ENCODE results near the gene HOXA6. TPM values are rescaled to one million over a fixed set of nuclear protein-coding genes. Genes with fewer than 3 reads are reported as not detected.

The HOXA6 gene
- total RNA-seq, 1 donor from 2014 or later = not detected

DNA sequence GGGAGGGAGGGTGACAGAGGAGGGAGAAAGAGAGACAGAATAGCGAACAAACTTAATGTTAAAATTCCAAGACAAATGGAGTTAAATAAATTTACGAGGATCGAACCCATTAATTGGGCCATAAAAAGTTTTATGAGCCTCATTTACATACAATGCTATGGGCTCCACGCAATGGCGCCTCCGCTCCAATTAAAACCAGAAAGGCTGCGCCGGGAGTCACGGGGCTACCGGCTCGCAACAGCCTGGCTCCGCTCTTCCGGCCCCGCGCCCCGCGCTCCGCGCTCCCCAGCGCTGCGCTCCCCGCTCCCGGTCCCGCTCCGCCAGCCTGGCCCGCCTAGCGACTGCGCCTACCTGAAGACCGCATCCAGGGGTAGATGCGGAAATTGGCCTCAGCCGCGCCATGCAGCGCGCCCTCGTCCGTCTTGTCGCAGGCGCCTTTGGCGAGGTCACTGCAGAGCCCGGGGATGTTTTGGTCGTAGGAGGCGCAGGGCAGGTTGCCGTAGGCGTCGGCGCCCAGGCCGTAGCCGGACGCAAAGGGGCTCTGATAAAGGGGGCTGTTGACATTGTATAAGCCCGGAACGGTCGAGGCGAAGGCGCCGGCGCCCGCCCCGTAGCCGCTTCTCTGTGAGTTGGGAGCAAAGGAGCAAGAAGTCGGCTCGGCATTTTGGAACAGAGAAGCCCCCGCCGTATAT lies 8.4 kb upstream of the HOXA6 start:
- Mint-ChIP-seq H3K4me3 (ENCODE audit: unreplicated experiment) (peak overlapping the region; percentile 88), H3K27ac (ENCODE audit: unreplicated experiment) (peak overlapping the region; percentile 38), H3K36me3 (ENCODE audit: unreplicated experiment) (peaks cover 15% of the 10 kb centered on the region), H3K27me3 (ENCODE audit: unreplicated experiment) (peaks cover 58% of the 10 kb centered on the region), H3K9me3 (ENCODE audit: unreplicated experiment) (peaks cover 20% of the 10 kb centered on the region), H3K4me1 (ENCODE audit: low read depth, unreplicated experiment) (peaks cover 2% of the 10 kb centered on the region)
- TF ChIP-seq, protein P1, sequence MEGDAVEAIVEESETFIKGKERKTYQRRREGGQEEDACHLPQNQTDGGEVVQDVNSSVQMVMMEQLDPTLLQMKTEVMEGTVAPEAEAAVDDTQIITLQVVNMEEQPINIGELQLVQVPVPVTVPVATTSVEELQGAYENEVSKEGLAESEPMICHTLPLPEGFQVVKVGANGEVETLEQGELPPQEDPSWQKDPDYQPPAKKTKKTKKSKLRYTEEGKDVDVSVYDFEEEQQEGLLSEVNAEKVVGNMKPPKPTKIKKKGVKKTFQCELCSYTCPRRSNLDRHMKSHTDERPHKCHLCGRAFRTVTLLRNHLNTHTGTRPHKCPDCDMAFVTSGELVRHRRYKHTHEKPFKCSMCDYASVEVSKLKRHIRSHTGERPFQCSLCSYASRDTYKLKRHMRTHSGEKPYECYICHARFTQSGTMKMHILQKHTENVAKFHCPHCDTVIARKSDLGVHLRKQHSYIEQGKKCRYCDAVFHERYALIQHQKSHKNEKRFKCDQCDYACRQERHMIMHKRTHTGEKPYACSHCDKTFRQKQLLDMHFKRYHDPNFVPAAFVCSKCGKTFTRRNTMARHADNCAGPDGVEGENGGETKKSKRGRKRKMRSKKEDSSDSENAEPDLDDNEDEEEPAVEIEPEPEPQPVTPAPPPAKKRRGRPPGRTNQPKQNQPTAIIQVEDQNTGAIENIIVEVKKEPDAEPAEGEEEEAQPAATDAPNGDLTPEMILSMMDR (IDR thresholded peaks at IDR 0.05; ENCODE audit: partially characterized antibody, unreplicated experiment) = no peak
- DNase-seq = no peak

DNA sequence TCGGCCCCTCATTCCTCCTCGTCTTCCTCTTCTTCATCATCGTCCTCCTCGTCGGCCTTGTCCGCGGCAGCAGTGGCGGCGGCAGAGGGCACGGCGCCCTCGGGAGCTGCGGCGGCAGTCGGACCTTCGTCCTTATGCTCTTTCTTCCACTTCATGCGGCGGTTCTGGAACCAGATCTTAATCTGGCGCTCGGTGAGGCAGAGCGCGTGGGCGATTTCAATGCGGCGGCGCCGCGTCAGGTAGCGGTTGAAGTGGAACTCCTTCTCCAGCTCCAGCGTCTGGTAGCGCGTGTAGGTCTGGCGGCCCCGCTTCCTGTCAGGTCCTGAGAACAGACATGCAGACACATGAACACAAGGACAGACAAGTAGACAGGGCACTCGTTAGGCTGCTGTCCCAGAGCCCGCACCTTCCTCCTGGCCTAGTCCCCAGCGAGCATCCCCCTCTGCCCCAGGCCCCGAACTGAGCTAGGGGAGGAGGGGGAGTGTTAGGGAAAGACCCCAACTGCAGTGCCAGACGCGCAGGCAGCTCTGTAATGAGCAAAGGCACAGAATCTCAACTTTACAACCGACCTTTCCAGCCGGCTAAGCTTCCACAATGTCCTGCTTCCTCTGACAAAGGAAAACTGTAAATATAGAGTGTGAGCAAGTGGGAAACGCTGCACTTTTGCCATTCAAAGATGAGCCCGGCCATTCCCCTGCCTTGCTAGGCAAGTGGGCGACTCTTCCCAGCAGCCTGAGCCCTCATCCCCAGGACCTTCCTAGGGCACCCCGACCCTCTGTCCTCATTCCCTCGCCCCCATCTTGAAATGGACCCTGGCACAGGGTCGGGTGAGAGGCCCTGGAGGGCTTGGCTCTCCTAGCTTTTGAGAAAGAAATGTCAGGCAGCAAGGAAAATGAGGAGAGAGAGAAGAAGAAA lies 7.6 kb upstream of the HOXA6 start:
- Mint-ChIP-seq H3K9me3 (ENCODE audit: unreplicated experiment) (peaks cover 20% of the 10 kb centered on the region), H3K4me3 (ENCODE audit: unreplicated experiment) (peak overlapping the region; percentile 61), H3K27me3 (ENCODE audit: unreplicated experiment) (peaks cover 64% of the 10 kb centered on the region), H3K4me1 (ENCODE audit: low read depth, unreplicated experiment) (peaks cover 2% of the 10 kb centered on the region), H3K36me3 (ENCODE audit: unreplicated experiment) (peaks cover 15% of the 10 kb centered on the region), H3K27ac (ENCODE audit: unreplicated experiment) (peak overlapping the region; percentile 38)
- DNase-seq = no peak
- TF ChIP-seq, protein P1 (IDR thresholded peaks at IDR 0.05; ENCODE audit: partially characterized antibody, unreplicated experiment) = no peak

DNA sequence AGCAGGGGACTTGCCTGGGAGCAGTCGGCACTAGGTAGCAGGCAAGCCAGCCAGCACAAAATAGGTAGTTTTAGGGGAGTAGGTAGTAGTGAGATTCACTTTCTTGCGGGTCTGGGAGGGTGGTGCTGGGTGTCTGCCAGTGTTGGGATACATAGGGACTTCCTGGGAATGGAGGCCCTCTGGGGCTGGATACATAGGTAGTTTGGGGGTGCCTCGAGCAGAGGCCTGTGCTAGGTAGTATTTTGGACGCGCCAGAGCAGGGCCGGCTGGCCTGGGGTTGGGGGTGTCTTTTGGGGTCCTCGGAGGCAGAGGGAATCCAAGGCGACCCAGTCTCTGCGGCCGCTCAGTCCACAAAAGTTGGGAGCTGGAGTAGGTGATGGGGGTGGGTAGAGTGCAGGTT lies 6.8 kb upstream of the HOXA6 start:
- DNase-seq = no peak
- Mint-ChIP-seq H3K9me3 (ENCODE audit: unreplicated experiment) (peaks cover 18% of the 10 kb centered on the region), H3K27ac (ENCODE audit: unreplicated experiment) (no peak overlapping the region), H3K4me1 (ENCODE audit: low read depth, unreplicated experiment) (peaks cover 2% of the 10 kb centered on the region), H3K27me3 (ENCODE audit: unreplicated experiment) (peaks cover 63% of the 10 kb centered on the region), H3K4me3 (ENCODE audit: unreplicated experiment) (no peak overlapping the region), H3K36me3 (ENCODE audit: unreplicated experiment) (peaks cover 9% of the 10 kb centered on the region)
- TF ChIP-seq, protein P1 (IDR thresholded peaks at IDR 0.05; ENCODE audit: partially characterized antibody, unreplicated experiment) = no peak

DNA sequence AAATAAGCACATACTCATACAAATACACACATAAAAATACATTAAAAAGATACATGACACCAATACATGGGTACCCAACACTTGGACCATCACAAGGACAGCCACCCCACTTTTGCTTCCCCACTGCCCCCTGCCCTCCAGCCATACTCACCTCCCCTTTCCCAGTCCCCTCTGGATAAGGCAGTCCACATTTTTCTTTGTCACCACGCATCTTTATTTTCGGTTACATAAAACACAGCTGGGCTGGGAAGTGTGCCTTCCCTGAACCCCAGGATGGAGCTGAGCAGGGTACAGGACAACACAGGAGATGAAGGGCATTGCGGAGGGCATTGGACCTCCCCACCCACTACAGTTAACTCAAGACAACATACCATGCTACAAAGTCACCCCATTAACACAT lies 6.0 kb upstream of the HOXA6 start:
- peaks cover 9% of the 10 kb centered on the region for H3K36me3 Mint-ChIP-seq (ENCODE audit: unreplicated experiment)
- H3K4me3 Mint-ChIP-seq (ENCODE audit: unreplicated experiment) = peak overlapping the region; percentile 23
- DNase-seq = no peak
- TF ChIP-seq, protein P1 (IDR thresholded peaks at IDR 0.05; ENCODE audit: partially characterized antibody, unreplicated experiment) = no peak
- peaks cover 13% of the 10 kb centered on the region for H3K9me3 Mint-ChIP-seq (ENCODE audit: unreplicated experiment)
- peaks cover 2% of the 10 kb centered on the region for H3K4me1 Mint-ChIP-seq (ENCODE audit: low read depth, unreplicated experiment)
- peaks cover 64% of the 10 kb centered on the region for H3K27me3 Mint-ChIP-seq (ENCODE audit: unreplicated experiment)
- H3K27ac Mint-ChIP-seq (ENCODE audit: unreplicated experiment) = no peak overlapping the region
